Trophoblast cell (in vitro differentiated cells and primary cell): ENCODE data around the gene JCHAIN.

Experiments used
- DNase-seq, 2 donors: peaks; one replicate each; pipeline ENCODE4 v3.0.0-alpha.2; 2016
- H2AFZ ChIP-seq: 2 replicates; pipeline ENCODE4 v1.6.1; 2013; ENCODE audit warnings: low read length, moderate library complexity, mild to moderate bottlenecking; ENCODE audit not compliant: insufficient read depth, poor library complexity
- H2AK5ac ChIP-seq: 2 replicates; pipeline ENCODE4 v1.6.1; 2013; ENCODE audit warnings: mild to moderate bottlenecking, low read length
- H2BK120ac ChIP-seq: 2 replicates; pipeline ENCODE4 v1.6.1; 2013; ENCODE audit warnings: low read length, mild to moderate bottlenecking, moderate library complexity; ENCODE audit not compliant: insufficient read depth, poor library complexity
- H2BK12ac ChIP-seq: 2 replicates; pipeline ENCODE4 v1.6.1; 2013; ENCODE audit warnings: mild to moderate bottlenecking, low read length, moderate library complexity
- H2BK5ac ChIP-seq: 2 replicates; pipeline ENCODE4 v1.6.1; 2013; ENCODE audit warnings: low read length, low read depth, moderate library complexity, mild to moderate bottlenecking; ENCODE audit not compliant: poor library complexity
- H3K14ac ChIP-seq: 2 replicates; pipeline ENCODE4 v1.6.1; 2013; ENCODE audit warnings: mild to moderate bottlenecking, low read length
- H3K18ac ChIP-seq: 2 replicates; pipeline ENCODE4 v1.6.1; 2013; ENCODE audit warnings: mild to moderate bottlenecking, low read length
- H3K23ac ChIP-seq: 2 replicates; pipeline ENCODE4 v1.6.1; 2013; ENCODE audit warnings: low read length
- H3K27ac ChIP-seq: 2 replicates; pipeline ENCODE4 v1.5.1; 2013; ENCODE audit warnings: low read depth, mild to moderate bottlenecking, inconsistent platforms, low read length, moderate library complexity
- H3K27me3 ChIP-seq: 2 replicates; pipeline ENCODE4 v1.6.1; 2013; ENCODE audit warnings: inconsistent platforms, mild to moderate bottlenecking, low read length, moderate library complexity; ENCODE audit not compliant: insufficient read depth
- H3K36me3 ChIP-seq, 2 experiments: 1 replicate in 1 of 2; 2 replicates in 1 of 2; pipeline ENCODE4 v1.6.1; 2013; ENCODE audit warnings: low read length in 2 of 2, mild to moderate bottlenecking in 2 of 2, moderate library complexity in 1 of 2; ENCODE audit not compliant: insufficient read depth in 2 of 2, control insufficient read depth in 1 of 2
- H3K4ac ChIP-seq: 2 replicates; pipeline ENCODE4 v1.6.1; 2013; ENCODE audit warnings: low read depth, mild to moderate bottlenecking, low read length, moderate library complexity
- H3K4me1 ChIP-seq, 2 experiments: 1 replicate in 1 of 2; 2 replicates in 1 of 2; pipeline ENCODE4 v1.6.1; 2013; ENCODE audit warnings: low read length in 2 of 2, mild to moderate bottlenecking in 2 of 2, moderate library complexity in 1 of 2; ENCODE audit not compliant: insufficient read depth in 2 of 2, control insufficient read depth in 1 of 2
- H3K4me2 ChIP-seq: 2 replicates; pipeline ENCODE4 v1.6.1; 2013; ENCODE audit warnings: inconsistent platforms, mild to moderate bottlenecking, low read length, moderate library complexity
- H3K4me3 ChIP-seq: 2 replicates; pipeline ENCODE4 v1.5.1; 2013; ENCODE audit warnings: mild to moderate bottlenecking, low read depth, low read length, inconsistent platforms
- H3K79me1 ChIP-seq: one replicate; pipeline ENCODE4 v1.6.1; 2013; ENCODE audit warnings: low read length
- H3K79me2 ChIP-seq: 2 replicates; pipeline ENCODE4 v1.6.1; 2013; ENCODE audit warnings: low read length, mild to moderate bottlenecking; ENCODE audit not compliant: control insufficient read depth, insufficient read depth, poor library complexity
- H3K9ac ChIP-seq: 2 replicates; pipeline ENCODE4 v1.6.1; 2013; ENCODE audit warnings: mild to moderate bottlenecking, low read length
- H3K9me3 ChIP-seq: 2 replicates; pipeline ENCODE4 v1.6.1; 2013; ENCODE audit warnings: low read depth, mild to moderate bottlenecking, control low read depth, inconsistent platforms, low read length; ENCODE audit not compliant: insufficient read depth
- H4K12ac ChIP-seq: 2 replicates; pipeline ENCODE4 v1.6.1; 2013; ENCODE audit warnings: low read depth, mild to moderate bottlenecking, low read length, moderate library complexity
- H4K8ac ChIP-seq: 2 replicates; pipeline ENCODE4 v1.6.1; 2013; ENCODE audit warnings: low read depth, mild to moderate bottlenecking, low read length, moderate library complexity
- H4K91ac ChIP-seq: one replicate; pipeline ENCODE4 v1.6.1; 2013; ENCODE audit warnings: low read depth, mild to moderate bottlenecking, low read length, moderate library complexity
- WGBS: extraction: QIAGEN DNeasy Blood & Tissue Kit; methylation state at CpG from one replicate; pipeline ENCODE4 v1.1.7; 2013; ENCODE audit warnings: missing lambda C conversion rate; ENCODE audit not compliant: insufficient read length, insufficient coverage; ENCODE audit errors: extremely low coverage; 5-methylcytosine and 5-hydroxymethylcytosine counted together

JCHAIN gene

GRCh38 chr4:70706516-70706915 lies 40.2 kb upstream of the JCHAIN start:
- H4K8ac ChIP-seq, result no peak overlapping the region
- H2BK5ac ChIP-seq, result no peak overlapping the region
- no peak overlapping the region for H3K18ac ChIP-seq
- no CpG with 5 or more reads among the region's 1 CpG for WGBS
- H4K12ac ChIP-seq, result no peak overlapping the region
- H3K4me3 ChIP-seq, result no peak overlapping the region
- H3K9me3 ChIP-seq, result no peaks in the 10 kb centered on the region
- H2AK5ac ChIP-seq, result no peak overlapping the region
- no peak overlapping the region for H3K4ac ChIP-seq
- no peak overlapping the region for H4K91ac ChIP-seq
- H3K27ac ChIP-seq, result peak overlapping the region; percentile 7
- peaks cover 16% of the 10 kb centered on the region for H3K79me1 ChIP-seq
- no peak for DNase-seq
- H3K27me3 ChIP-seq, result no peaks in the 10 kb centered on the region
- no peak overlapping the region for H3K14ac ChIP-seq
- H3K36me3 ChIP-seq, result no peaks in the 10 kb centered on the region
- no peak overlapping the region for H3K9ac ChIP-seq
- no peak overlapping the region for H2AFZ ChIP-seq
- H3K79me2 ChIP-seq, result peaks cover 11% of the 10 kb centered on the region
- H3K23ac ChIP-seq, result no peak overlapping the region
- peaks cover 0 to 6% of the 10 kb centered on the region in 2 experiments for H3K4me1 ChIP-seq
- H2BK120ac ChIP-seq, result no peak overlapping the region
- peak overlapping the region; percentile 95 for H3K4me2 ChIP-seq
- no peak overlapping the region for H2BK12ac ChIP-seq

- Histone ChIP-seq H3K79me2 (peaks cover 11% of the 10 kb centered on the region), H2BK5ac (peak overlapping the region; percentile 53), H3K18ac (peak overlapping the region; percentile 79), H3K9me3 (no peaks in the 10 kb centered on the region), H3K23ac (no peak overlapping the region), H3K4me2 (peak overlapping the region; percentile 95), H3K4me1 (peaks cover 0 to 6% of the 10 kb centered on the region in 2 experiments), H4K12ac (peak overlapping the region; percentile 49), H3K9ac (peak overlapping the region; percentile 86), H4K8ac (no peak overlapping the region), H3K27me3 (no peaks in the 10 kb centered on the region), H3K79me1 (peaks cover 16% of the 10 kb centered on the region), H3K14ac (no peak overlapping the region), H3K4me3 (peak overlapping the region; percentile 83), H3K27ac (peak overlapping the region; percentile 96), H3K36me3 (no peaks in the 10 kb centered on the region), H4K91ac (peak overlapping the region; percentile 29), H2AFZ (no peak overlapping the region), H2BK120ac (peak overlapping the region; percentile 47), H2AK5ac (no peak overlapping the region), H2BK12ac (no peak overlapping the region), H3K4ac (no peak overlapping the region)
- peak in 1 of 2 donors; percentile 29 for DNase-seq
- no CpG with 5 or more reads among the region's 7 CpGs for WGBS
Observed at GRCh38 chr4:70706044-70706461, 39.7 kb upstream of the JCHAIN start.

- H2AFZ ChIP-seq, result peak overlapping the region; percentile 98
- peak overlapping the region; percentile 47 for H2BK120ac ChIP-seq
- H4K8ac ChIP-seq, result peak overlapping the region; percentile 96
- peak overlapping the region; percentile 58 for H4K12ac ChIP-seq
- no peak overlapping the region for H3K23ac ChIP-seq
- H3K27ac ChIP-seq, result peak overlapping the region; percentile 96
- H3K4me3 ChIP-seq, result peak overlapping the region; percentile 83
- peak; percentile 55 to 62 for DNase-seq
- H2BK5ac ChIP-seq, result peak overlapping the region; percentile 95
- no peaks in the 10 kb centered on the region for H3K9me3 ChIP-seq
- H4K91ac ChIP-seq, result peak overlapping the region; percentile 96
- H2BK12ac ChIP-seq, result peak overlapping the region; percentile 65
- peaks cover 11% of the 10 kb centered on the region for H3K79me2 ChIP-seq
- H3K79me1 ChIP-seq, result peaks cover 16% of the 10 kb centered on the region
- H3K36me3 ChIP-seq, result no peaks in the 10 kb centered on the region
- no peak overlapping the region for H2AK5ac ChIP-seq
- peak overlapping the region; percentile 98 for H3K18ac ChIP-seq
- H3K4me1 ChIP-seq, result peaks cover 0 to 6% of the 10 kb centered on the region in 2 experiments
- peak overlapping the region; percentile 29 for H3K4ac ChIP-seq
- H3K4me2 ChIP-seq, result peak overlapping the region; percentile 95
- H3K14ac ChIP-seq, result peak overlapping the region; percentile 96
- H3K9ac ChIP-seq, result peak overlapping the region; percentile 86
- no CpG with 5 or more reads among the region's 86 CpGs for WGBS
- no peaks in the 10 kb centered on the region for H3K27me3 ChIP-seq
Observed at GRCh38 chr4:70705183-70706043, 39.1 kb upstream of the JCHAIN start.

- peak overlapping the region; percentile 96 for H4K91ac ChIP-seq
- H2BK12ac ChIP-seq, result peak overlapping the region; percentile 54
- peak overlapping the region; percentile 97 for H4K12ac ChIP-seq
- H3K9ac ChIP-seq, result peak overlapping the region; percentile 72
- peak overlapping the region; percentile 96 for H3K27ac ChIP-seq
- no peaks in the 10 kb centered on the region for H3K36me3 ChIP-seq
- H3K4ac ChIP-seq, result peak overlapping the region; percentile 89
- no peaks in the 10 kb centered on the region for H3K9me3 ChIP-seq
- peak overlapping the region; percentile 98 for H2AFZ ChIP-seq
- H3K4me3 ChIP-seq, result peak overlapping the region; percentile 83
- peak overlapping the region; percentile 98 for H3K18ac ChIP-seq
- H2BK5ac ChIP-seq, result peak overlapping the region; percentile 95
- no CpG with 5 or more reads among the region's 39 CpGs for WGBS
- peak overlapping the region; percentile 59 for H2AK5ac ChIP-seq
- peak overlapping the region; percentile 95 for H3K4me2 ChIP-seq
- H4K8ac ChIP-seq, result peak overlapping the region; percentile 96
- H3K79me1 ChIP-seq, result peaks cover 16% of the 10 kb centered on the region
- peak overlapping the region; percentile 94 for H2BK120ac ChIP-seq
- peaks cover 0 to 6% of the 10 kb centered on the region in 2 experiments for H3K4me1 ChIP-seq
- no peak overlapping the region for H3K23ac ChIP-seq
- no peak for DNase-seq
- H3K14ac ChIP-seq, result peak overlapping the region; percentile 96
- H3K27me3 ChIP-seq, result no peaks in the 10 kb centered on the region
- peaks cover 11% of the 10 kb centered on the region for H3K79me2 ChIP-seq
Observed at GRCh38 chr4:70704931-70705182, 38.5 kb upstream of the JCHAIN start.
